Duodenal mucosa (tissue), 2 donors: Measurements from ENCODE around the gene PNPLA6.

ENCODE experiments used
- H3K27ac ChIP-seq: one replicate; pipeline ENCODE4 v1.7.0; 2013; ENCODE audit warnings: low read depth, low read length
- H3K27me3 ChIP-seq, 2 donors: one replicate each; pipeline ENCODE4 v1.7.0; 2013; ENCODE audit warnings: low read length in 2 of 2, control low read depth in 1 of 2; ENCODE audit not compliant: insufficient read depth in 2 of 2, control insufficient read depth in 1 of 2
- H3K36me3 ChIP-seq, 2 donors: one replicate each; pipeline ENCODE4 v1.7.0; 2013; ENCODE audit warnings: low read length in 2 of 2, control low read depth in 1 of 2; ENCODE audit not compliant: insufficient read depth in 2 of 2, control insufficient read depth in 1 of 2
- H3K4me1 ChIP-seq, 2 donors: one replicate each; pipeline ENCODE4 v1.7.0; 2013; ENCODE audit warnings: low read length in 2 of 2, control low read depth in 1 of 2; ENCODE audit not compliant: insufficient read depth in 2 of 2, control insufficient read depth in 1 of 2
- H3K4me3 ChIP-seq, 2 donors: one replicate each; pipeline ENCODE4 v1.7.0; 2013; ENCODE audit warnings: low read length in 2 of 2, low read depth in 1 of 2
- H3K9ac ChIP-seq, 2 donors: one replicate each; pipeline ENCODE4 v1.7.0; 2013; ENCODE audit warnings: low read length in 2 of 2, low read depth in 1 of 2
- H3K9me3 ChIP-seq, 2 donors: one replicate each; pipeline ENCODE4 v1.7.0; 2013; ENCODE audit warnings: low read length in 2 of 2, control low read depth in 1 of 2; ENCODE audit not compliant: control insufficient read depth in 1 of 2

Gene PNPLA6

DNA sequence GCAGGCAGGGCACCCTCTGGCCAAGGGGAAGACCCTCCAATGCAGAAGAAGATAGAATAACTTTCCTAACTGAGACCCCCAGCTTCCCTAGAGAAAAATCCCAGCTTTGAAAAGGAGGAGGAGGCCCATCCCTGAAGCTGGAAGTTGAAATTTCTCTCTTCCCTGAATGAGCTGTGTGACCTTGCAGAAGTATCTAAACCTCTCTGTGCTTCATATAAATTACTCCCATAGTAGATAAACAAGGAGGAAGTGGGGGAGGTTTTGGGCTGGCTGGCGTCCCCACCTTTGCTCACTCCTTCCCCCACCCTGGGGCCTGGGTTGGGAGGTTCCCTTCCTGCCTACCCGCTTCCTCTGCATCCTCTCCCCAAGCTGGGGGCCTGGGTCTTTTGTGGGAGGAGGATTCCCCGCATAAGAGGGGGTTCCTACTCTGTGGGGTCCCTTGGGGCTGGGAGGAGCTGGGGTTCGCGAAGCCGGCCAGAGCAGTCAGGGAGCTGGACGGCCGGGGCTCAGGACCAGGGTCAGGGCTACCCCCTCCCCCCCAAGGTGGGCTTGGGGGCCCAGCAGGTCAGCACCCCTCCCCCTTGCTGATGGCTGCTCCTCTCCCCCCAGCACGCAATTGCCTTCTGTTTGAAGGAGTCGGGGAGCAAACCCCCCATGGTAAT, 71.8 kb downstream of the PNPLA6 start:
- H3K4me3 ChIP-seq = no peak overlapping the region
- peaks cover 6 to 38% of the 10 kb centered on the region in 2 donors for H3K36me3 ChIP-seq
- no peak overlapping the region for H3K27ac ChIP-seq
- no peaks in the 10 kb centered on the region for H3K4me1 ChIP-seq
- no peaks in the 10 kb centered on the region for H3K9me3 ChIP-seq
- H3K9ac ChIP-seq = no peak overlapping the region
- no peaks in the 10 kb centered on the region for H3K27me3 ChIP-seq

DNA sequence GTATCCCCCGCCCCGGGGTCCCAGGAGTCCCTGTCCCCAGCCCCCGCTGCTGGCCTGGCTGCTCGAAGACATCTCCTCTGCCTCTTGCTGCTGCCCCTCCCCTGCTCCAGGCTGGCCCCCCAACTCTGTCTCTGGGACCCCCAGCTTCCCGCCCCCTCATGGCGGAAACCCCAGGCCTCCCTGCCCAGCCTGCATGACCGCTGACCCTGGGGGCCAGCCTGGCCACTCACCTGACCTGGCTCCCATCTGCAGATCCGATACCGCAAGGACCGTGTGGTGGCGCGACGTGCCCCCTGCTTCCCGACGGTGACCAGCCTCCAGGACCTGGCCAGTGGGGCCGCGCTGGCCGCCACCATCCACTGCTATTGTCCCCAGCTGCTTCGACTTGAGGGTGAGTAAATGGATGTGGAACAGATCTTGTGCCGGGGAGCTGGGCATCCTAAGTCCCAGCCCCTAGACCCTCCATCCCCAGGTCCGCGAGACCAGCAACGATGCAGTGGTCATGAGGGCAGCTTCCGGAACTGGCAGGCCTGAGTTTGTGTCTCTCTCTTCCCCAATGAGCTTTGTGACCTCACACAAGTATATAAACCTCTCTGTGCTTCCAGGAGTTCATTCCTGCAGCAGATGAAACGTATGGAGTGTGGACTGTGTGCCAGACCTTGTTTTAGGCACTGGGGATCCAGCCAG, 72.5 kb downstream of the PNPLA6 start:
- Histone ChIP-seq H3K27me3 (no peaks in the 10 kb centered on the region), H3K9me3 (no peaks in the 10 kb centered on the region), H3K4me3 (no peak overlapping the region), H3K9ac (no peak overlapping the region), H3K27ac (no peak overlapping the region), H3K4me1 (no peaks in the 10 kb centered on the region), H3K36me3 (peaks cover 6 to 38% of the 10 kb centered on the region in 2 donors)

DNA sequence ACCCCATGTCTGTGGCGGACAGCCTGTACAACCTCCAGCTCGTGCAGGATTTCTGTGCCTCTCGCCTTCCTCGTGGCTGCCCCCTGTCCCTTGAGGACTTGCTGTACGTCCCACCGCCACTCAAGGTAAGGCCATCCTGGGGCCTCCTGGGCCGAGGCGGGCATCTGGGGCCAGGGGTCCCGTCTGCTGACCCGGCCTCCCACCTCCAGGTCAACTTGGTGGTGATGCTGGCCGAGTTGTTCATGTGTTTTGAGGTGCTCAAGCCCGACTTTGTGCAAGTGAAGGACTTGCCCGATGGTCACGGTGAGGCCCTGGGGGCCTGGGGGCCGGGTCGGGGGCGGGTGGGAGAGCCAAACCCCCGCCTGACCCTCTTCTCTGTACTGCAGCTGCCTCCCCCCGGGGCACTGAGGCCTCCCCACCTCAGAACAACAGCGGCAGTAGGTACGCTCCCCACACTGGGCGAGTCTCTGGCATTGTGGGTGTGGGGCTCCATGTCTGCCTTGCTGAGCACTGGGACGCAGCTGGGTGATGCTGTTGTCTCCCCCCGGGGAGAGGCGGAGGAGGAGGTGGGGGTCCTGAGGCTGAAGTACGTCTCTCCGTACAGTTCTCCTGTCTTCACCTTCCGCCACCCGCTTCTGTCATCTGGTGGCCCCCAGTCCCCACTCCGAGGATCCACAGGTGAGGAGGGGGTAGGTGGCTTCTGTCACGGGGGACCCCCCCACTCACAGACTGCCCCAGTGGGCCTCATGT, 75.1 kb downstream of the PNPLA6 start:
- Histone ChIP-seq H3K27me3 (no peaks in the 10 kb centered on the region), H3K9ac (no peak overlapping the region), H3K4me1 (no peaks in the 10 kb centered on the region), H3K9me3 (no peaks in the 10 kb centered on the region), H3K4me3 (no peak overlapping the region), H3K27ac (no peak overlapping the region), H3K36me3 (peaks cover 6 to 36% of the 10 kb centered on the region in 2 donors)
